Endothelial cell of umbilical vein (primary cell): ENCODE results near the gene STK32C. TPM values are rescaled to one million over a fixed set of nuclear protein-coding genes. Genes with fewer than 3 reads are reported as not detected.
A peak's percentile ranks its signal among the peaks of the same experiment; 100 is the strongest.

Experiments used
- BruUV-seq: library from RNA; stranded (reverse); fragments of 400-500 nt; replicated peaks from 2 replicates; lab custom pipeline; 2021; lab: Mats Ljungman, UMichigan
- CTCF ChIA-PET: fragments of 300-600, 350-600 bp; sonication (Branson Sonifier 250); formaldehyde crosslinking; loops from one replicate; lab custom pipeline; 2021; ENCODE audit warnings: antibody characterized with exemption, inconsistent platforms; lab: Charles Lee
- POLR2A ChIA-PET: fragments of 300-600, 350-600 bp; sonication (Branson Sonifier 250); formaldehyde crosslinking; loops from one replicate; lab custom pipeline; 2021; ENCODE audit warnings: antibody characterized with exemption, inconsistent platforms; lab: Charles Lee
- DNase-seq: peaks from one replicate; pipeline ENCODE4 v3.0.0-alpha.2; 2011; ENCODE audit warnings: low read depth, low spot score
- FAIRE-seq: peaks from 2 replicates; lab custom pipeline; 2011; peaks lifted over from hg19 to GRCh38; lab: Jason Lieb, UNC
- H2AFZ ChIP-seq: 2 replicates; pipeline ENCODE4 v1.6.0; 2012; ENCODE audit warnings: low read depth, low read length, control low read depth, inconsistent platforms
- H3K27ac ChIP-seq: 2 replicates; pipeline ENCODE4 v1.5.1; 2011; ENCODE audit warnings: low read depth, mild to moderate bottlenecking, control low read depth, low read length, moderate library complexity; ENCODE audit not compliant: insufficient read depth
- H3K27me3 ChIP-seq, 2 experiments: 2 replicates each; pipeline versions ENCODE4 v1.6.0 to v1.6.1; 2011; ENCODE audit warnings: low read length in 2 of 2, mixed read lengths in 1 of 2; ENCODE audit not compliant: control insufficient read depth in 2 of 2, insufficient read depth in 2 of 2
- H3K36me3 ChIP-seq, 2 experiments: 2 replicates in 1 of 2; 3 replicates in 1 of 2; pipeline ENCODE4 v1.5.1; 2011; ENCODE audit warnings: low read length in 2 of 2, mild to moderate bottlenecking in 1 of 2, moderate library complexity in 1 of 2; ENCODE audit not compliant: control insufficient read depth in 2 of 2, insufficient read depth in 2 of 2; ENCODE audit errors: extremely low read depth in 1 of 2
- H3K4me1 ChIP-seq: 3 replicates; pipeline ENCODE4 v1.5.1; 2011; ENCODE audit warnings: mild to moderate bottlenecking, low read length; ENCODE audit not compliant: control insufficient read depth, insufficient read depth; ENCODE audit errors: extremely low read depth
- H3K4me2 ChIP-seq: 2 replicates; pipeline ENCODE4 v1.6.1; 2011; ENCODE audit warnings: low read length, control low read depth, mixed read lengths; ENCODE audit not compliant: insufficient read depth
- H3K4me3 ChIP-seq, 3 experiments: fragments of 200-600 bp in 1 of 3; sonication (generic), shearing (Covaris generic) in 1 of 3; replicated peaks in 1 of 3; 2 replicates each; pipeline ENCODE4 v1.5.1; 2011 to 2016; ENCODE audit warnings: control low read depth in 3 of 3, low read length in 3 of 3, mild to moderate bottlenecking in 2 of 3, inconsistent platforms in 1 of 3, low read depth in 1 of 3, moderate library complexity in 1 of 3; ENCODE audit not compliant: insufficient read depth in 1 of 3
- H3K79me2 ChIP-seq: 2 replicates; pipeline ENCODE4 v1.6.0; 2012; ENCODE audit warnings: low read length, inconsistent platforms; ENCODE audit not compliant: control insufficient read depth, insufficient read depth
- H3K9ac ChIP-seq: replicated peaks from 2 replicates; pipeline ENCODE3; 2011; ENCODE audit warnings: low read length, control low read depth; ENCODE audit not compliant: insufficient read depth; ENCODE audit errors: extremely low read depth
- H3K9me1 ChIP-seq: replicated peaks from 3 replicates; pipeline ENCODE4 v1.6.0; 2011; ENCODE audit warnings: mild to moderate bottlenecking, low read length; ENCODE audit not compliant: control insufficient read depth, insufficient read depth; ENCODE audit errors: extremely low read depth
- H3K9me3 ChIP-seq: replicated peaks from 2 replicates; pipeline ENCODE4 v1.5.1; 2012; ENCODE audit warnings: low read length, inconsistent platforms; ENCODE audit not compliant: control insufficient read depth, insufficient read depth
- H4K20me1 ChIP-seq: replicated peaks from 2 replicates; pipeline ENCODE3; 2011; ENCODE audit warnings: mild to moderate bottlenecking, low read length; ENCODE audit not compliant: control insufficient read depth, insufficient read depth; ENCODE audit errors: extremely low read depth
- FOS ChIP-seq: IDR thresholded peaks from 2 replicates; pipeline ENCODE4 v1.6.1; 2011; ENCODE audit warnings: mild to moderate bottlenecking, low read length, moderate library complexity, borderline replicate concordance; ENCODE audit not compliant: insufficient read depth
- GATA2 ChIP-seq: IDR thresholded peaks from 2 replicates; pipeline ENCODE4 v1.7.0; 2011; ENCODE audit warnings: low read depth, mild to moderate bottlenecking, moderate library complexity, mixed read lengths, low read length; ENCODE audit not compliant: insufficient read length, insufficient read depth
- JUN ChIP-seq: IDR thresholded peaks from 2 replicates; pipeline ENCODE4 v1.6.1; 2011; ENCODE audit warnings: borderline replicate concordance, low read depth; ENCODE audit not compliant: insufficient read length, insufficient read depth
- POLR2AphosphoS5 ChIP-seq: IDR thresholded peaks from 2 replicates; pipeline ENCODE4 v1.6.1; 2012; ENCODE audit warnings: low read depth, mild to moderate bottlenecking, control low read depth, low read length, moderate library complexity; ENCODE audit not compliant: insufficient read depth
- dilution Hi-C: fragments of 300-500 bp; cut with MboI; formaldehyde crosslinking; loops from one replicate; pipeline ENCODE4 v1.15.0; 2019; ENCODE audit warnings: low sequenced_read_pairs; ENCODE audit not compliant: extremely low pct_ligation_motif_present
- intact Hi-C: fragments of 100-400 bp; cut with micrococcal nuclease; formaldehyde crosslinking; loops from one replicate; pipeline ENCODE4 v1.10.0; 2022
- polyA plus RNA-seq, 4 experiments: library from polyadenylated mRNA; depleted of rRNA in 3 of 4; stranded (reverse) in 3 of 4; unstranded in 1 of 4; fragments of >200 nt; gene quantifications; 2 replicates each; pipeline versions ENCODE4 v1.2.1 to v1.2.3, GENCODE V29; 2011 to 2012; ENCODE audit warnings: missing spikeins in 1 of 4
- total RNA-seq: library from RNA; stranded (reverse); gene quantifications from 2 replicates; pipeline ENCODE4 v1.2.3, GENCODE V29; 2021
- TF ChIP-seq, protein P1 (sequence below), 2 donors: IDR thresholded peaks; 1 replicate in 1 of 2; 2 replicates in 1 of 2; pipeline ENCODE4 v1.5.1; 2011; ENCODE audit warnings: low read length in 2 of 2, mild to moderate bottlenecking in 2 of 2, moderate library complexity in 2 of 2, control low read depth in 1 of 2, inconsistent platforms in 1 of 2, low read depth in 1 of 2; ENCODE audit not compliant: insufficient read depth in 1 of 2; ENCODE audit errors: extremely low read depth in 1 of 2

STK32C gene
- total and polyA plus RNA-seq, 2 donors (not counting 3 experiments of a cell fraction or from before 2014, with no cell fraction given), result 5.4 to 14.1 TPM

DNA sequence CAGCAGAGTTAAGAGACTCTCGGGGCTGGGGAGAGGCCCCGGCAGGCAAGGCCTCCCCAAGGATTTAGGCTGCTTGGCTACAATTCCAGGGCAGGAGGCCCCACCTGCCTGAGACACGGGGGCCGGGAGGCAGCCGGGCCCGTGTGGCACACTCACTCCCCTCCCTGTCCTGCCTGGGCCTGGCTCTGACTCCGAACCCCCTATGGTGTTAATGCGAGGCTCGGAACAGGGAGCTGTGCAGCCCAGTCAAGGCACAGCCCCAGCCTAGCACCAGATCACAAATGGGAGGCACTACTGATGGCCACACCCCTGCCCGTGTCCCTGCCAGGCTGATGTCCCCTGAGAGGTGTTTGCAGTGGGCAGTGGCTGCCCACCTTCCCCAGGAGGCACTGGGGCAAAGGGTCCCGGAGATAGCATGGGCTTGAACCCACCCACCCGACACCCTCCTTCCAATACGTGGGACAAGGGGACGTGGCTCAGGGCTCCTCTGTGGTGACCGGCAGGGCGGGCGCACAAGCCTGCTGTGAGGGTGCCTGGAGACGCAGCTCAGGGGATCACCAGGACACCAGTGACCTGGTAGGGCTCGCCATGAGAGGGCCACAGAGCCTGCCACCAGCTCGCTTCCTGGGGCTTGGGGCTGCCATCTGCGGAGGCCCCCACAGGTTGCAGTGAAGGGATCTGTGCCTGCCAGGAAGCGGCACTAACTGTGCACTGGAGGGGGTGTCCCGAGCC lies 84.0 kb downstream of the STK32C start:
- H3K27ac ChIP-seq, result no peak overlapping the region
- H3K4me1 ChIP-seq, result no peaks in the 10 kb centered on the region
- H3K4me2 ChIP-seq, result no peak overlapping the region
- DNase-seq (no peak), FAIRE-seq (no peak)
- no peak overlapping the region for H3K9ac ChIP-seq
- peak overlapping the region; percentile 27 for H2AFZ ChIP-seq
- TF ChIP-seq, protein P1, sequence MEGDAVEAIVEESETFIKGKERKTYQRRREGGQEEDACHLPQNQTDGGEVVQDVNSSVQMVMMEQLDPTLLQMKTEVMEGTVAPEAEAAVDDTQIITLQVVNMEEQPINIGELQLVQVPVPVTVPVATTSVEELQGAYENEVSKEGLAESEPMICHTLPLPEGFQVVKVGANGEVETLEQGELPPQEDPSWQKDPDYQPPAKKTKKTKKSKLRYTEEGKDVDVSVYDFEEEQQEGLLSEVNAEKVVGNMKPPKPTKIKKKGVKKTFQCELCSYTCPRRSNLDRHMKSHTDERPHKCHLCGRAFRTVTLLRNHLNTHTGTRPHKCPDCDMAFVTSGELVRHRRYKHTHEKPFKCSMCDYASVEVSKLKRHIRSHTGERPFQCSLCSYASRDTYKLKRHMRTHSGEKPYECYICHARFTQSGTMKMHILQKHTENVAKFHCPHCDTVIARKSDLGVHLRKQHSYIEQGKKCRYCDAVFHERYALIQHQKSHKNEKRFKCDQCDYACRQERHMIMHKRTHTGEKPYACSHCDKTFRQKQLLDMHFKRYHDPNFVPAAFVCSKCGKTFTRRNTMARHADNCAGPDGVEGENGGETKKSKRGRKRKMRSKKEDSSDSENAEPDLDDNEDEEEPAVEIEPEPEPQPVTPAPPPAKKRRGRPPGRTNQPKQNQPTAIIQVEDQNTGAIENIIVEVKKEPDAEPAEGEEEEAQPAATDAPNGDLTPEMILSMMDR (IDR thresholded peaks at IDR 0.05; ENCODE audit: extremely low read depth in 1 of 2, insufficient read depth in 1 of 2, low read depth in 1 of 2, low read length in 2 of 2), result no peak
- no peak for TF ChIP-seq JUN
- no peak for TF ChIP-seq POLR2AphosphoS5
- no peak for TF ChIP-seq GATA2
- TF ChIP-seq FOS, result no peak
- no peaks in the 10 kb centered on the region for H3K9me1 ChIP-seq
- no peaks in the 10 kb centered on the region for H3K36me3 ChIP-seq
- H3K27me3 ChIP-seq, result no peaks in the 10 kb centered on the region
- POLR2A ChIA-PET, result no interaction called here
- H4K20me1 ChIP-seq, result no peaks in the 10 kb centered on the region
- no TSS peak for BruUV-seq
- no peaks in the 10 kb centered on the region for H3K79me2 ChIP-seq
- H3K9me3 ChIP-seq, result no peaks in the 10 kb centered on the region
- intact Hi-C loops (loop anchor here (1.0 kb wide), 3 partner anchors 129 to 415 kb away; no protein-coding TSS in a partner anchor), dilution Hi-C loops (no loop called here)
- no peak overlapping the region for H3K4me3 ChIP-seq
- CTCF ChIA-PET, result interaction anchor here (0.8 to 1.8 kb wide), 5 partner anchors 127 to 229 kb away, joined by 3 to 15 read pairs (median 7); no protein-coding TSS in a partner anchor
